ENCODE results near the gene PFKFB4.

GRCh38 chr3:48548126-48548525 lies 8.5 kb downstream of the PFKFB4 start:
- TF ChIP-seq SUZ12 (IDR thresholded peaks at IDR 0.05) (no peak), BHLHE40 (IDR thresholded peaks at IDR 0.05; ENCODE audit: borderline replicate concordance) (no peak), FOXM1 (IDR thresholded peaks at IDR 0.05; ENCODE audit: borderline replicate concordance) (no peak), LEF1 (IDR thresholded peaks at IDR 0.05; ENCODE audit: borderline replicate concordance) (no peak), SP1 (IDR thresholded peaks at IDR 0.05) (no peak), HDGF (IDR thresholded peaks at IDR 0.05; ENCODE audit: borderline replicate concordance) (no peak), ELF4 (IDR thresholded peaks at IDR 0.05) (no peak), TARDBP (IDR thresholded peaks at IDR 0.05) (no peak), FOXA1 (IDR thresholded peaks at IDR 0.05) (no peak)
- TF ChIP-seq, protein P1, sequence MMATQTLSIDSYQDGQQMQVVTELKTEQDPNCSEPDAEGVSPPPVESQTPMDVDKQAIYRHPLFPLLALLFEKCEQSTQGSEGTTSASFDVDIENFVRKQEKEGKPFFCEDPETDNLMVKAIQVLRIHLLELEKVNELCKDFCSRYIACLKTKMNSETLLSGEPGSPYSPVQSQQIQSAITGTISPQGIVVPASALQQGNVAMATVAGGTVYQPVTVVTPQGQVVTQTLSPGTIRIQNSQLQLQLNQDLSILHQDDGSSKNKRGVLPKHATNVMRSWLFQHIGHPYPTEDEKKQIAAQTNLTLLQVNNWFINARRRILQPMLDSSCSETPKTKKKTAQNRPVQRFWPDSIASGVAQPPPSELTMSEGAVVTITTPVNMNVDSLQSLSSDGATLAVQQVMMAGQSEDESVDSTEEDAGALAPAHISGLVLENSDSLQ (IDR thresholded peaks at IDR 0.05): no peak
